ENCODE data around the gene NOL4L. TPM values are rescaled to one million over a fixed set of nuclear protein-coding genes. Genes with fewer than 3 reads are reported as not detected.
A peak's percentile ranks its signal among the peaks of the same experiment; 100 is the strongest.

NOL4L gene
- total and polyA plus RNA-seq, 11 donors, result 2.6 to 15.0 (median 6.7) TPM

DNA sequence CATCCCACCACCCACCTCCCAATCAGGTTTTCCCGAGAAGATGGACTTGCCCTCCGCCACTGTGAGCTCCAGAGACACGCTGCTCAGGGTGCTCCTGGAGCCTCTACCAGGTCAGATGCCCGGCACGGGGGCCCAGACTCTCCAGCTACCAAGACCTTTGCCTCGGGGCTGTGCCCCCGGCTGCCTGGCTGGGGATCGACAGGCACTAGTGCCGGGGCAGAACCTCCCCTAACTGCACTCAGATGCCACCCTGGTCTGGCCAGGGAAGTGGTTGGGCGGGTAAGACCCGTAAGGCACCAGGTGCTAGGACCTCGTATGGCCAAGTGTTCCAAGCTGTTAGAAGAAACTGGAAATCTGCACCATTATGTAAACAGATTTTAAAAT is 126.3 kb downstream of the NOL4L start:
- H3K9me3 ChIP-seq, result no peaks in the 10 kb centered on the region
- no peak overlapping the region for H3K27ac ChIP-seq
- DNase-seq, result no peak
- intact Hi-C loops (cut with DNase I), result loop anchor here in 4 of 10 donors (5.0 to 10.0 kb wide), 3 partner anchors 122 to 624 kb away; no protein-coding TSS in a partner anchor
- H3K4me1 ChIP-seq, result peaks cover 0 to 33% (median 18%) of the 10 kb centered on the region in 12 donors
- no peak for TF ChIP-seq CTCF (IDR thresholded peaks at IDR 0.05)
- TF ChIP-seq POLR2A (IDR thresholded peaks at IDR 0.05), result no peak
- WGBS, 4 donors, result 88 to 97% (median 90%) methylated on average over 5 to 12 of the region's 12 CpGs
- ATAC-seq, result no peak
- H3K4me3 ChIP-seq, result no peak overlapping the region
- peaks cover 0 to 18% (median 0%) of the 10 kb centered on the region in 9 donors for H3K36me3 ChIP-seq
- H3K27me3 ChIP-seq, result no peaks in the 10 kb centered on the region

GRCh38 chr20:32458061-32458836 is 126.9 kb downstream of the NOL4L start:
- TF ChIP-seq CTCF (IDR thresholded peaks at IDR 0.05), result no peak
- no peak for TF ChIP-seq POLR2A (IDR thresholded peaks at IDR 0.05)
- no peak for ATAC-seq

GRCh38 chr20:32457479-32457986 is 127.6 kb downstream of the NOL4L start:
- Histone ChIP-seq H3K4me1 (peaks cover 0 to 22% (median 16%) of the 10 kb centered on the region in 12 donors), H3K27me3 (no peaks in the 10 kb centered on the region), H3K27ac (peak overlapping the region in 4 of 12 donors; percentile 24 to 64 (median 42)), H3K9me3 (no peaks in the 10 kb centered on the region), H3K36me3 (peaks cover 0 to 31% (median 13%) of the 10 kb centered on the region in 9 donors), H3K4me3 (peak overlapping the region; percentile 19 to 72 (median 55))
- ATAC-seq (peak; percentile 43 to 87 (median 85)), DNase-seq (peak; percentile 68 to 83 (median 74))
- TF ChIP-seq CTCF (IDR thresholded peaks at IDR 0.05) (no peak), POLR2A (IDR thresholded peaks at IDR 0.05) (no peak)
- 10 to 36% (median 25%) methylated on average over 10 to 29 of the region's 29 CpGs for WGBS, 4 donors
- intact Hi-C loops (cut with DNase I), result loop anchor here in 5 of 10 donors (2.0 to 10.0 kb wide), 4 partner anchors 119 to 623 kb away; no protein-coding TSS in a partner anchor

More at GRCh38 chr20:32458061-32458836, 126.9 kb downstream of the NOL4L start:
- Histone ChIP-seq H3K4me3 (peak overlapping the region in 1 of 12 donors; percentile 63), H3K4me1 (peaks cover 0 to 27% (median 18%) of the 10 kb centered on the region in 12 donors), H3K36me3 (peaks cover 0 to 24% (median 5%) of the 10 kb centered on the region in 9 donors), H3K27ac (peak overlapping the region in 1 of 12 donors; percentile 1), H3K27me3 (no peaks in the 10 kb centered on the region), H3K9me3 (no peaks in the 10 kb centered on the region)
- DNase-seq, result peak in 1 of 5 donors; percentile 37
- intact Hi-C loops (cut with DNase I), result loop anchor here in 4 of 10 donors (5.0 to 10.0 kb wide), 3 partner anchors 121 to 623 kb away; no protein-coding TSS in a partner anchor
- 84 to 89% (median 87%) methylated on average over 10 of the region's 10 CpGs for WGBS, 4 donors
